Activated CD4-positive, alpha-beta T cell treated with anti-CD3 and anti-CD28 coated beads for 36 hours (primary cell): ENCODE measurements around the gene ADM2. TPM values are rescaled to one million over a fixed set of nuclear protein-coding genes. Genes with fewer than 3 reads are reported as not detected.

Experiments
- ATAC-seq: fragments of 200-7000 bp; cut with Tn5 transposase; one replicate; pipeline ENCODE4 v1.10.0; 2021; ENCODE audit warnings: mild to moderate bottlenecking, moderate library complexity
- CTCF ChIA-PET: fragments of 350-600 bp; sonication (Branson Sonifier 250); formaldehyde crosslinking; loops from one replicate; lab custom pipeline; 2021; ENCODE audit warnings: antibody characterized with exemption; lab: Charles Lee
- POLR2A ChIA-PET: fragments of 350-600 bp; sonication (Branson Sonifier 250); formaldehyde crosslinking; loops from one replicate; lab custom pipeline; 2021; ENCODE audit warnings: antibody characterized with exemption, inconsistent platforms; lab: Charles Lee
- DNase-seq: peaks from one replicate; pipeline ENCODE4 v3.0.0-alpha.2; 2020
- H3K27ac Mint-ChIP-seq: one replicate; pipeline ENCODE4 v1.8.0; 2021; ENCODE audit warnings: mixed read lengths
- H3K27me3 Mint-ChIP-seq: one replicate; pipeline ENCODE4 v1.8.0; 2021; ENCODE audit warnings: mixed read lengths
- H3K36me3 Mint-ChIP-seq: one replicate; pipeline ENCODE4 v1.8.0; 2021; ENCODE audit warnings: low read depth, mixed read lengths
- H3K4me1 Mint-ChIP-seq: one replicate; pipeline ENCODE4 v1.8.0; 2021; ENCODE audit warnings: mixed read lengths
- H3K4me3 Mint-ChIP-seq: one replicate; pipeline ENCODE4 v1.8.0; 2021; ENCODE audit warnings: mild to moderate bottlenecking, moderate library complexity, mixed read lengths
- H3K9me3 Mint-ChIP-seq: one replicate; pipeline ENCODE4 v1.8.0; 2021; ENCODE audit warnings: low read depth, mixed read lengths
- intact Hi-C, 2 experiments: fragments of 100-400 bp; cut with DNase I in 1 of 2; cut with micrococcal nuclease in 1 of 2; formaldehyde crosslinking; loops; one replicate each; pipeline versions ENCODE4 v1.14.2 to v1.15.1; 2022 to 2024; cut with DNase I, micrococcal nuclease
- total RNA-seq, 2 experiments: library from RNA; stranded (reverse); gene quantifications; one replicate each; pipeline ENCODE4 v1.2.3, GENCODE V29; 2021

ADM2 gene
- total RNA-seq, 2 experiments from 2014 or later: 7.5 to 7.9 TPM

DNA sequence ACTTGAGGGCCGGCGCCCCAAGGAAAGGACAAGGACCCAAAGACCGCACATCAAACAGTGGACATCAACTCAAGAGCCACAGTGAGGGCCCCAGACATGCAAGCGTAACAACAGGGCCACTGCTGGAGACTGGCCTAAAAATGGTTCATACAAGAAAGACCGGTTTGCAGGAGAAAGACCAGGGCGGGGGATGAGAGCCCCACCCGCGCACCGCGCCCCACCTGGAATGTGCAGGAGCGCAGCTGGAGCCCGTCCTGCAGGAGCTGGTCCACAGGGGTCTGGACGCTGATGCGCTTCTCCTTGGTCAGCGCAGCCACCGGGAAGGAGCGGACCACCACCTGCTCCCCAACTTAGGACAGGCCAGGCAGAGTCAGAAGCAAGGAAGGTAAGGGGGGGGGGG is 20.4 kb upstream of the ADM2 start:
- Mint-ChIP-seq H3K27me3 (no peaks in the 10 kb centered on the region), H3K36me3 (peaks cover 35% of the 10 kb centered on the region)
- no peak for ATAC-seq

DNA sequence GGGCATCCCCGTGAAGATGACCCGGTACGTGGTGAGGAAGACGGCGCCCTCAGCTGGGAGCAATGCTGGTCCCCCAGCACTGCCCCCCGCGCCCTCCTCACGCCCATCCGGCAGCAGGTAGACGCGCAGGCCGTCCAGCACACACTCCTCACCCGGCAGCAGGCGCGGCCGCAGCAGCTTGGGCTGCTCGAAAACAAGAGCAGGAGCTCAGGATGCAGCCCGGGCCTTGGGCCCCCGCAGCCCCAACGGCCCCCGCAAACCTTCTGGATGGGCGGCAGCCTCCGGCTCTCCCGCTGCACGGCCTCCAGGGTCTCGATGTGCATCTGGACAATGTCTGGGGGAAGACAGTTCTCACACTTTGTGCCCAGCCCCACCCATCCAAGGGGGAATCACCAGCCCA is 19.8 kb upstream of the ADM2 start:
- Mint-ChIP-seq H3K9me3 (no peaks in the 10 kb centered on the region), H3K36me3 (peaks cover 41% of the 10 kb centered on the region), H3K4me1 (no peaks in the 10 kb centered on the region), H3K27ac (no peak overlapping the region), H3K4me3 (no peak overlapping the region), H3K27me3 (no peaks in the 10 kb centered on the region)
- intact Hi-C loops: no loop called here
- ATAC-seq (no peak), DNase-seq (no peak)
- POLR2A ChIA-PET: no interaction called here
- CTCF ChIA-PET: no interaction called here

More for the DNA sequence above, 20.4 kb upstream of the ADM2 start:
- intact Hi-C loops: no loop called here
- DNase-seq: no peak
- H3K4me1 Mint-ChIP-seq: no peaks in the 10 kb centered on the region
- H3K4me3 Mint-ChIP-seq: no peak overlapping the region
- no peaks in the 10 kb centered on the region for H3K9me3 Mint-ChIP-seq
- CTCF ChIA-PET: no interaction called here
- POLR2A ChIA-PET: no interaction called here
- no peak overlapping the region for H3K27ac Mint-ChIP-seq

DNA sequence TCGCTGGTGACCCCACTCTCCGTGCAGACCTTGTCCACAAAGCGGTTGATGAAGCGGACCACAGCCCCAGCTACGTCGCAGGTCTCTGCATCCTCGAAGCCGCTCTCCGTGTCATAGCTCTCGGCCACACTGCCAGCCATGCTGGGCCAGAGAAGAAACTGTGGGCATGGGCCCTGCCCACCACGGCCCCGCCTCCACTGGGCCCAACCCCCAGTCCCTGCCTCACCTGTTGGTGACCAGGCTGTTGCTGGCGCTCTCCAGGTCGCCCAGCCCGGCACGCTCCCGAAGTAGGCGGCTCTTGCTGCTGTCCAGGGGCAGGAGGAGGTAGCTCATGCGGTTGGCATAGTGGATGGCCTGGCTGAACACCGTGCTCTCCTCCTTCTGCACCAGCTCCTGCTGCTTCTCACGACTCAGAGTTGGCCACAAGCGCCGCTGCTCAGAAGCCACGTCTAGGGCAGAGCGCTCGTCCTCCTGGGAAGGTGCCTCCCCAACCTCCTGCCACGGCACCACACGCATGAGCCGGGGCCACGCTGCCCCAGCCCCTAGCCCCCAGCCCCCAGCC is 19.3 kb upstream of the ADM2 start:
- DNase-seq: no peak
- POLR2A ChIA-PET: no interaction called here
- intact Hi-C loops: no loop called here

DNA sequence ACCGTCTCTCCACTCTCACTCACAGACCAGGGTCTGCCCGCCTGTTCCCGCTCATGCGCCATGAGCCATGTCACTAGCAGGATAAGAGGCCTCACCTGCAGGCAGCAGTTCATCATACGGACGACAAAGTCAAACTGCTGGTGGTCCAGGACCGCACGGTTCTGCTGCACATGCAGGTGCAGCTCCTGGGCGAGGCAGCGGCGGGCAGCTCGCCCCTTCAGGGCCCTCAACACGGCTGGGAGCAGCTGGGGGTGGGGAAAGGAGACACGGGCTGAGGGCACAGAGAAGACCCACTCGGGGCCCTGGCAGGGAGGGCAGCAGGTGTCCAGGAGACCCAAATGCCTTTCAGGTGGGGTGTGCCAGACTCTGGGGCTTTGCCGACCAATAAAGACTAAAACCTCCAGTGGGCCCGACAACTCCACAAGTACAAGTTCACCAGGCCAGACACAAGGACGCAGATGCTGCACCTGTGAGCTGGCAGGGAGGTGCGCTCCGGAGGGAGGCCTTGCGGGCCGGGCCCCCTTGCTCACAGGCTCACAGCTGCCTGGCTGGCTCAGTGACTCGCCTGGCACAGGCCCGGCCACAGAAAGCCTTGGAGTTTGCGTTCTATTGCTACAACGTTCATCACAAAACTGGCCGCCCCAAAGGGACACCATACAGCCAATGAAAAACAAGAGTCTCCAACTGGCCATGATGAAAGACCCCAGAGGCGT is 18.0 kb upstream of the ADM2 start:
- Mint-ChIP-seq H3K9me3 (no peaks in the 10 kb centered on the region), H3K36me3 (peaks cover 40% of the 10 kb centered on the region), H3K4me3 (no peak overlapping the region), H3K4me1 (no peaks in the 10 kb centered on the region), H3K27me3 (no peaks in the 10 kb centered on the region), H3K27ac (no peak overlapping the region)
- ATAC-seq (no peak), DNase-seq (no peak)
- intact Hi-C loops: no loop called here
- POLR2A ChIA-PET: no interaction called here
- CTCF ChIA-PET: interaction anchor here (1.1 kb wide), 1 partner anchor 35 kb away, joined by 5 read pairs; no protein-coding TSS in a partner anchor

More for the DNA sequence above, 19.3 kb upstream of the ADM2 start:
- Mint-ChIP-seq H3K27me3 (no peaks in the 10 kb centered on the region), H3K4me1 (no peaks in the 10 kb centered on the region), H3K36me3 (peaks cover 45% of the 10 kb centered on the region), H3K27ac (no peak overlapping the region), H3K9me3 (no peaks in the 10 kb centered on the region), H3K4me3 (no peak overlapping the region)
- ATAC-seq: no peak
- CTCF ChIA-PET: no interaction called here

DNA sequence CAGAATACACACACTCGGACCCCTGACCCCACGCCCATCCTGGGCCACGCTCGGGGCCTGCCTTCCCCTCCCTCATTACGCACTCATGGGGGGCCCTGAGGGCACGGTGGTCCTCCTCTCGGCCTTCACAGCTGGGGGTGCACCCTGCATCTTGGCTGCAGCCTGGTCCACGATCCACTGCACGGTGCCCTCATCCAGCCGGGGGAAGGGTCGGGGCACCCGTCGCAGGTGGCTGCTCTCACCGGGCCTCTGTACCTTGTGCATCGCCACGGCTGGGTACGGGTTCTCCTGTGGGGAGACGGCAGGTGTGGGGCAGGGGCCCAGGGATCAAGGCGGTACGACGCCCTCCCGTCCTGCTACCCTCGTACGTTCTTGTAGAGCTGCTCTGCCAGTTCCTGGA is 16.9 kb upstream of the ADM2 start:
- H3K27me3 Mint-ChIP-seq: no peaks in the 10 kb centered on the region
- no peaks in the 10 kb centered on the region for H3K9me3 Mint-ChIP-seq
- H3K4me1 Mint-ChIP-seq: peaks cover 10% of the 10 kb centered on the region
- peaks cover 39% of the 10 kb centered on the region for H3K36me3 Mint-ChIP-seq
- no peak overlapping the region for H3K4me3 Mint-ChIP-seq
- POLR2A ChIA-PET: no interaction called here
- CTCF ChIA-PET: no interaction called here
- no peak for DNase-seq
- intact Hi-C loops: no loop called here
- H3K27ac Mint-ChIP-seq: no peak overlapping the region
- no peak for ATAC-seq

DNA sequence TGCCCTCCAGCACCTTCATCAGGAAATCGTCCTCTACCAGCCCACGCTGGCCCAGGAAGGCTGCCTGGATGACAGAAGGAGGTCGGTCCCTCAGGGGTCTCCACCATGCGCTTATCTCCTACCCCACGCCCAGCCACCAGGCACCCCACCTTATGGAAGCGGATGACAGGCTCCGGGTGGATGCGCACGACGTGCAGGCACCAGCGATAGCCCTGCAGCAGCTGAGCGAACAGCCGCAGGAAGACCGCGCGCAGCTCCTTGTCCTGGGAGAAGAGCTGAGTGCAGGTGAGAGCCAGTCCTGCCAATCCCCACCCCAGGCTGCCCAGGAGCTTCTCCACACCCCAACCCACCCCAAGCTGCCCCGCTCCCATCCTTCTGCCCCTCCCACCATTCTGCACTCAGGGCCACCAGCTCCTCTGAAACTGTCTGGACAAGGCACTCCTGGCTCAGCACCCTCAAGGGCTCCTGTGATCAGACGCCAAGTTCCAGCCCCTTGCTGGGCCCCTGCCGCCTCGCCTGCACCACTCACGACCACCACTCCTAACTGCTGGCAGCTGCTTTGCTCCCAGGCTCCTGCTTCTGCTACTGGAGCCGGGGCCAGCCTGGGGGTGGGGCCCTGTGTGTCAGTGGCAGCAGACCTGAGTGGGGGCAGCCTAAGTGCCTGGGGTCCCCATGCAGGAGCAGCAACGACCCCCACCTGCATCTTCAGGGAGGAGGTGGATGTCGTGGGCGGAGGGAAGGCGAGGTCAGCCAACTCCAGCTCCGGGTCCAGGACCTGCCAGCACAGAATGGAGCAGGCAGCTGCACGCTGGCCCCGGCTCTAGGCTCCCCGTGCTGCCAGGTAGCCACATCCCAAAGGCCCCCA is 16.0 kb upstream of the ADM2 start:
- ATAC-seq (no peak), DNase-seq (no peak)
- Mint-ChIP-seq H3K4me3 (no peak overlapping the region), H3K36me3 (peaks cover 36% of the 10 kb centered on the region), H3K27ac (no peak overlapping the region), H3K27me3 (no peaks in the 10 kb centered on the region), H3K4me1 (peaks cover 16% of the 10 kb centered on the region), H3K9me3 (no peaks in the 10 kb centered on the region)
- ChIA-PET CTCF (no interaction called here), POLR2A (no interaction called here)
- intact Hi-C loops: no loop called here

DNA sequence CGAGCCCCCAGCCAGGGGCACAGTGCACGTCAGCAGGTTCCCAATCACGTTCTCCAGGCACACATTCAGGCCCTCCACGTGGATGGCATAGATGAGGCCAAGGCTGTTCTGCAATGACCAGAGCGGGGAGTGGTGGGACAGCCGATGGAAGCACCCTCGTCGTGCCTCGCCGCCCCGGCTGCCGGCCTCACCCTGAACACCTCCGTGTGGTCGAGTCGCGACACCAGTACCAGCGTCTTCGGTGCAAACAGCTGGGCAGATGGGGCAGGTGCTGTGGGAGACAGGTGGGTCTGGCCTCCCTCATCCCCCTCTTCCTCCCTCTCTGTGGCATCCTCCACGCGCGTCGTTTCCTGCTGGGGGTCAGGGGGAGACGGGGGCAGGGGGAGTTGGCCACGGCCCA is 14.0 kb upstream of the ADM2 start:
- Mint-ChIP-seq H3K4me3 (no peak overlapping the region), H3K36me3 (peaks cover 26% of the 10 kb centered on the region), H3K27me3 (no peaks in the 10 kb centered on the region), H3K9me3 (no peaks in the 10 kb centered on the region), H3K27ac (no peak overlapping the region), H3K4me1 (peaks cover 36% of the 10 kb centered on the region)
- no peak for DNase-seq
- ATAC-seq: no peak
- POLR2A ChIA-PET: no interaction called here
- intact Hi-C loops: no loop called here
- CTCF ChIA-PET: interaction anchor here (0.6 kb wide), 2 partner anchors 13 to 58 kb away, joined by 3 to 4 read pairs; partner anchors contain the start of gene SCO2

DNA sequence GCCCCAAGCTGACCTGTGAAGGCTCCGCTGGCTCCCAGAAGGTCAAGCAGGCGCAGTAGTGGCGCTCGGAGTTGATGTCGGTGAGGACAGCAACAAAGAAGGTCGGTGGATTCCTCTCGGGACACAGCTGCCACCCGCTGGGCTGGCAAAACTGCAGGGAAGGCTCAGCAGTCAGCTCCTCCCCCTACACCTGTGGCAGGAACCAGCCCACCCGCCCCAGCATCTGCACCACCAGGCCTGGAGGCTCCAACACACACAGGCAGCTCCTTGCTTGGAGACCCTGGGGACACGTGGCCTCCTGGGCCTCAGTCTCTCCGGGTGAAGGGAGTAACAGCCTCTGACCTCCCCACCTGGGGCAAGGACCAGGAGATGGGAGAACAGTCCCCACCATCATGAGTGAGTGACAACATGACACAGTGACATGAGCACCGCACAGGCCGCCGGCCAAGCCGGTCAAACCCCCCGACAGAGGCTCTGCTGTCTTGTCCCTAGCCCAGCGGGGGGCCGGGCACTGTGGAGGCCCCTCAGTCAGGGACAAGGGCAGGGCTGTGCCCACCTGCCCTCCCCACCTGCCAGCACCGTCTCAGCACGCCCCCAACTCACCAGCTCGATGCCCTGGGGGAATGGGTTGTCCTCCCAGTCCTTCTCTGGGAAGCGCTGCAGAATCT is 13.4 kb upstream of the ADM2 start:
- intact Hi-C loops: no loop called here
- ChIA-PET POLR2A (interaction anchor here (0.7 kb wide), 1 partner anchor 18 kb away, joined by 5 read pairs; no protein-coding TSS in a partner anchor), CTCF (interaction anchor here (1.0 kb wide), 1 partner anchor 153 kb away, joined by 7 read pairs; no protein-coding TSS in a partner anchor)

DNA sequence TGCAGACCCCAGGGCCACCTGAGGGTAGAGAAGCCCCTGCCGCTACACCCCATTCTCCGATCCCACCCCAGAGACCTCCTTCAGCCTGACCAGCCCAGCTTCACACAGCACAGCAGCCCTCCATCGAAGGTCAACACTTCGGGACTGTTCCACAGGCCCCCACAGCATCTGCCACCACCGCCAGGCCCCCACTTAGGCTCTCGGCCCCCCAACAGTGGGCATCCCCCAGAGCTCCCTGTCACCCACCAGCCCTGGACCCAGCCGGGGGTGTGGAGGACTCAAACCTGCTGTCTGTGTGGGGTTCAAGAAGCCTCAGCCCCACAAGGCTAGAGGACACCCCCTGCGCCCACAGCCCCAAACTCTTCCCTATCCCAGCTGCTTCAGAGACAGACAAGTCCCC is 12.7 kb upstream of the ADM2 start:
- Mint-ChIP-seq H3K36me3 (peaks cover 21% of the 10 kb centered on the region), H3K4me3 (no peak overlapping the region), H3K9me3 (no peaks in the 10 kb centered on the region), H3K4me1 (peaks cover 49% of the 10 kb centered on the region), H3K27ac (peak overlapping the region; percentile 67), H3K27me3 (no peaks in the 10 kb centered on the region)
- DNase-seq (no peak), ATAC-seq (no peak)
- intact Hi-C loops: loop anchor here in 1 of 2 experiments (1.0 kb wide), 1 partner anchor 152 kb away; no protein-coding TSS in a partner anchor
- ChIA-PET CTCF (interaction anchor here (0.6 to 1.2 kb wide), 4 partner anchors 38 to 232 kb away, joined by 3 to 7 read pairs (median 3); no protein-coding TSS in a partner anchor), POLR2A (interaction anchor here (0.7 kb wide), 1 partner anchor 19 kb away, joined by 5 read pairs; no protein-coding TSS in a partner anchor)

More for the DNA sequence above, 13.4 kb upstream of the ADM2 start:
- DNase-seq (no peak), ATAC-seq (no peak)
- H3K4me3 Mint-ChIP-seq: no peak overlapping the region
- H3K27ac Mint-ChIP-seq: no peak overlapping the region
- peaks cover 26% of the 10 kb centered on the region for H3K36me3 Mint-ChIP-seq
- no peaks in the 10 kb centered on the region for H3K27me3 Mint-ChIP-seq
- H3K4me1 Mint-ChIP-seq: peaks cover 42% of the 10 kb centered on the region
- H3K9me3 Mint-ChIP-seq: no peaks in the 10 kb centered on the region

DNA sequence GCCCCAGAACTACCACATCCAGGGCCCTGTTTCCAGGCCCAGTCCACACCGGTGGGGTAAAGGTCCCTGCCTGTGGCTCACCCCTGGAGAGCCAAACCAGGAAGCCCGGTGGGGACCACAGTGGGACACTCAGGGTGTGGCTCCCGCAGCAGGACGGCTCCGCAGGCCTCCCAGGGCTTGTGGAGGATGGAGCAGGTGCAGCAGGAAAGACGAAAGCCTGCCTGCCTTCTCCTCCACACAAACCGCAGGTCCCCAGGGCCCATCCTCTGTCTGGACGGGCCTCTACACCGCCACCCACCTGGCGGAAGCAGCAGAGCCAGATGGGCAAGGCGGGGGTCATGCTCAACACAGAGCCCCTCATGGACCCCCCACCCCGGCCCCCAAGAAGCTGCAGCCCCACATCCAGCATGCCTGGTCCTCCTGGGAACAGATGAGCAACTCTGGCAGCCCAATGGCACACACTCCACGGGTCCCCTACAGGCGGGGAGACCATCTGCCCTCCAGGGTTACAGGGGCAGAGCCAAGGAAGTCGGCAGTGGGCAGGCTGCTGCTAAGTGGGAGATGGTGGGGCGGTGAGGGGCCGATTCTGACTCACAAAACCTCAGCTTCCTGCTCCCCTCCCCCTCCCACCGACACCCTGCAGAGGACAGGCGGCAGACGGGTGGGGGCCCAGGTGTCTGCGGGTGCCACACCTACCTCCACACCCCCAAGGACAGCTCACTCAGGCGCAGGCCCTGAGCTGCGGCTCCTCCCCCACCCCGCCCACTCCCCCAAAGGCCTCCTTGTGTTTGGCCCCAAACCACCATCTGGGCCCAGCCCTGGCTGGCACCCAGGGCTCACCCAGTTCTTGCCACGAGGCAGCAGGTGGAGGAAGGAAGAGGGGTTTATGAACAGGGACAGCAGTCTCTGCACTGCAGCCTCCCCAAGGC is 11.7 kb upstream of the ADM2 start:
- no peaks in the 10 kb centered on the region for H3K27me3 Mint-ChIP-seq
- POLR2A ChIA-PET: interaction anchor here (0.6 to 1.6 kb wide), 6 partner anchors 38 to 290 kb away, joined by 3 to 10 read pairs (median 4); partner anchors contain the start of genes LMF2, NCAPH2 and SCO2
- H3K27ac Mint-ChIP-seq: peak overlapping the region; percentile 95
- no peaks in the 10 kb centered on the region for H3K9me3 Mint-ChIP-seq
- H3K4me1 Mint-ChIP-seq: peaks cover 53% of the 10 kb centered on the region
- CTCF ChIA-PET: interaction anchor here (0.6 to 3.4 kb wide), 8 partner anchors 16 to 233 kb away, joined by 3 to 14 read pairs (median 3); partner anchors contain the start of gene SCO2
- ATAC-seq: peak; percentile 84
- H3K4me3 Mint-ChIP-seq: peak overlapping the region; percentile 59
- DNase-seq: peak; percentile 97
- intact Hi-C loops: loop anchor here (1.0 to 5.0 kb wide), 6 partner anchors 12 to 282 kb away; partner anchors contain the start of genes ADM2 (in 1 of the 2), LMF2 (in 1 of the 2), NCAPH2 (in 1 of the 2) and TRABD (in 1 of the 2)
- H3K36me3 Mint-ChIP-seq: peaks cover 17% of the 10 kb centered on the region
